Suppressor macrophage treated with lipopolysaccharide for 1 hour (primary cell): ENCODE data around the gene DUT.

ENCODE experiments used
- DNase-seq, 3 donors: peaks; one replicate each; pipeline ENCODE4 v3.0.0-alpha.2; 2020 to 2022

DUT gene

GRCh38 chr15:48330105-48330785, 984 bp upstream of the DUT start:
- DNase-seq: no peak

DNA sequence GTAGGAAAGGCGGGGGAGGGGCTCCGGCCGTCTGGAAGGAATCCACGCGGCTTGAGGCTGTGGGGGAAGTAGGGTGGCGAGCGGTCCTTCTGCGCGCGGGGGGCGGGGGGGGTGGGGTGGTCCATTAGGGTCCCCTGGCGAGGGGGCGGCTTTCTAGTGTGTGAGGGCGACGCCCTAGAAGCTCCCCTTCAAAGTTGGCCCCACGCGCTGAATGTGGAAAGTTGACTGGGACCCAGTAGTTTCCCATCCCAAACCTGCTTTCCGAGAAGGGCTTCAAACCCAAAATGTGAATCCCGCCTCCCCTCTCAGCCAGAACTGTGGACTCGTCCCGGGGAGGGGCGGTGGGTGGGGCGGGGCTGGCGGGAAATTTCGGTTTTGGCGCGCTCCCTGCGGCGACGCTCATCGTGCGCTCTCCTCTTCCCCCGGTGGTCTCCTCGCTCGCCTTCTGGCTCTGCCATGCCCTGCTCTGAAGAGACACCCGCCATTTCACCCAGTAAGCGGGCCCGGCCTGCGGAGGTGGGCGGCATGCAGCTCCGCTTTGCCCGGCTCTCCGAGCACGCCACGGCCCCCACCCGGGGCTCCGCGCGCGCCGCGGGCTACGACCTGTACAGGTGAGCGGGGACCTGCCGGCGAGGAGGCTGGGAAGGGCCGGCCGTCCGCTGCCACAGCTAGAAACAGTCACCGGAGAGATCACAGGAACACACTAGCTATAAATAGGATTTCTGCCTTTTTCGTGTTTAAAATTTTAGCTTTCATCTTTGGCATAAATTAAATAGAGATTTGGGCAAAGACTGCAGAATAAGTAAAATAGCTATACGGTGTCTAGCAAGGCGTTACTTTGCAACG, 790 bp downstream of the DUT start:
- DNase-seq: peak; percentile 79 to 87 (median 85)

DNA sequence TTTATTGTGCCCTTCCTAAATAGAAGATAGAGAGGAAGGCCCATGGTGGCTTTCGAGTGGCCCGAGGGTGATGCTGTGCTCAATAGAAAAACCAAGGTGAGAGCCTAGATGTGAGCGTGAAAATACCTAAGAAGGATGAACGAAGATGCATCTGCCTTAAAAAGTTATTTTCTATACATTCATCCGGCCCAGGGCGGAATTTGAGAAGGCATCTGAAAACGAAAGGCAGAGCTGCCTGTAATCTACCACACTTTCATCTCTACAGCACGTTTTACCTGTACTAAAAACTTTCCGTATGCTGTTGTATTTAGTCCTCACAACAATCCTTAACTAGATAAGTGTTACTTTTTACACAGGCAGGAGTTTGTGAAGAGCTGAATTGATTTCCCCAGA, 1.4 kb downstream of the DUT start:
- DNase-seq: no peak

GRCh38 chr15:48333540-48333939, 2.3 kb downstream of the DUT start:
- DNase-seq: no peak

GRCh38 chr15:48334260-48334659, 3.0 kb downstream of the DUT start:
- DNase-seq: no peak

DNA sequence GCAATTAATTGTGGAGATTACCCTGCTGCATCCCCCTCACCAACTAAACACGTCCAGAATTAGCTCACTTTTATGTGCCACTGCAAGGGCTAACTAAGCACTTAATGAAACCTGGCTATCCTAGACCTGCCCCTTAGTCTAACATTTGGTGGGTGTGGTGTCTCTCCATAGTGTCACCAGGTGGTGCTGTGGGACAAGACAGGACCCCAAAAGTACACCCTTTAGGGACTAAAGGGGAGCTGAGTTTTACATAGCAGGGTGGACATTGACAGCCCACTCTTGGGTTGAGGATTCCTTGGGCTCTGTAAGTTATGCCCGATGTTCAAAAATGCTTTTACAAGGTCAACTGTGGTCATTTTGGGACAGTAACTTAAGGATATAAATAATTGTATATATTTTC, 5.7 kb downstream of the DUT start:
- DNase-seq: no peak

GRCh38 chr15:48337607-48338006, 6.4 kb downstream of the DUT start:
- no peak for DNase-seq

GRCh38 chr15:48340111-48340510, 8.9 kb downstream of the DUT start:
- no peak for DNase-seq

DNA sequence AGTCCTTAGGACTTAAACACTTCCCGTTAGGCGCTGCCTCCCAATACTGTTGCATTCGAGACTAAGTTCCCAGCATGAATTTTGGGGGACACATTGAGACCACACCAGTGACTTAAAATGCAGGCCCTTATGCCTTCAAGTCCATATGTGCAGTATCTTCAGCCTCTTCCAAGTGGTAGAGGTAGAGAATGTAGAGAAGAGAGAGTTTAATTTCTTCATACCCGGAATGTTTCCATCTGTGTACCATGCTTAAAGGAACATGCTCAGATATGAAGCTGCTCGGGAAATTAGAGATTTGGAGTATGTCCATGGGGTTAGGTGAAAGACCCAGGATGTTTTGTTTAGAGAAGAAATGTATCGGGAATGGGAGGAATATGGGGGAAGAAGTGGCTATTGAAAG, 12.6 kb downstream of the DUT start:
- DNase-seq: no peak

GRCh38 chr15:48345516-48345915, 14.3 kb downstream of the DUT start:
- no peak for DNase-seq

DNA sequence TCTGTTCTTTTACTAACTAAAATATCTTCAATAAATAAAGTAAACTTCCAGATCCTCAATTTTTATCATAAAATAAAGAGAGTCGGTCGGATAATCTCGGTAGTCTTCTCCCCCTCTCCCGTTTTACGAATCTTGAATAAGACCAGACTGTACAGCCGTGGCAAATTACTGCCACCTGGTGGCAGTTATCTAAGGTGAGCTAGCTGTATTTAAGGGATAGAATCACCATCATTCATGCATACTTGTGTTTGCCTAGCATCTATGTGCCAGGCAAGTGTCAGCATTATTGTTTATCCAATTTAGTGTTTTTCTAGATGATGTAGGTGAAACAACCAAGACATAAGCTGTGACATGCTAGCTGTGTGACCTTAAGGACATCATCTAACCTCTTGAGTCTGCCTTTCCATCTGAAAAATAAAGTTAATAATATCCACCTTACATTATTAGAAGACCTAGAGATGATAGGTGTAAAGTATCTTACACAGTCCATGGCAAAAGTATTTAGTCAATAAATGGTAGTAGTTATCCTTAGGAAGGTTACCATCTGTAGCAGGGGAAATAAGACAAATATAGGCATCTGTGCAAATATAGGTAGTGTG, 21.3 kb downstream of the DUT start:
- peak; percentile 71 to 76 (median 72) for DNase-seq

DNA sequence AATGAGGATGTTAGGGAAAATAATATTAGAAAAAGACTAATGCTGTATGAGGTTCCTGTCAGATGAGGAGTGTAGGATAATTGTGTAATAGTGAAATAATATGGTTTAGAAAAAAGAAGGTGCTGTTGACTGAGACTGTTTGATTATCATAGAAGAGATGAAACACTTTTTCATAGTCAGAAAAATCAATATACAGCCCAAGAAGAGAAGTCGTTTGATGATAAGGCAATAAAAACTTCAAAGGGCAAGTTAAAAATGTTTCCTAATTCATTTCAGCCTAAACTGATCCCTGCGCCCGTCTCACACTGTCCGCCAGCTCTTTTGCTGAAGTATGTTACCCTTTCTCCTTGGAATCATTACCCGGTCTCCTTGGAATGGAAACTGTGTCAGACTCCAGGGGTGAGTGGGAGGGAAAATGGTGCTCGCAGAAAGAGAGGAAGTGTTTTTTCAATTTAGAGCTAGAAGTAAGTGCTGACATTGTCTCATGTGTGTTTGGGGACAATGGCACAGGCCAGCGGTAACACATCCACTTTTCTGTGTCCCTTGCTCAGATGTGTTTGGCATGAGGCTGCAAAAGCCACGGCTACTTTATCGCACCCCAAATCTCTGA, 23.6 kb downstream of the DUT start:
- DNase-seq: peak in 1 of 3 donors; percentile 10

GRCh38 chr15:48355377-48355776, 24.1 kb downstream of the DUT start:
- DNase-seq: no peak

- DNase-seq: peak in 2 of 3 donors; percentile 48 to 50
Observed at GRCh38 chr15:48358229-48359152, 27.3 kb downstream of the DUT start.

DNA sequence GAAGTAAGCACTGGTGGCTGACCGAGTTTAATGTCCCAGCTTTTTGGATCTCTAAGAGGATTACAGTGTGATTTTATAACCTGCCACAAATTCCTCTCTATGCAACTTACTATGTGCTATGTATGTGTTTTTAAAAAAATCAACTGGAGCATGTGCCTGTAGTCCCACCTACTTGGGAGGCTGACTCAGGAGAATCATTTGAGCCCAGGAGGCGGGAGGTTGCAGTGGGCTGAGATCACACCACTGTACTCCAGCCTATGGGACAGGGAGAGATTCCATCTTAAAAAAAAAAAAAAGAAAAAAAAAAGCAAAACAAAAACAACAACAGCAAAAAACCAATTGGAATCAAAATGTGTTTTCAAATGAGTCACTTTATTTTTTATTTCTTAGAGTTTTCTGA, 29.6 kb downstream of the DUT start:
- DNase-seq: peak in 1 of 3 donors; percentile 23

DNA sequence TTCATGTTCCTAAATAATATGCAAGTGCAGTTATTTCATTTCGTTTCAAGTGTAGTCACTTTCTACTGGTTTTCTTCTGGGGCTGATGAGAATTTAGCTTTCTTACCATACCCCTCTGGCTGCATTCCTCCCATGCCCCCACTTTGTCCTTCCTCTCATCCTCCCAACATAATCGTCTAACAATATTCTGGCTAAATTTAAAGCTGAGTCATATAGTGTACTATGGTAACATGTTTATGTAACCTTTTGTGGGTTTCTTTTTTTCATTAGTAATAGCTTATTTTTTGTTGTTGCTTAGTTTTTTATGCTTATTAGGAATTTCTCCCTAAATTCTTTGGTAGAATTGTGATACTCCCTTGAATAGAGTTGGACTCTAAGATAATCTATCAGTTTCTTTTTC, 30.5 kb downstream of the DUT start:
- no peak for DNase-seq

GRCh38 chr15:48363474-48363873, 32.2 kb downstream of the DUT start:
- DNase-seq: no peak

GRCh38 chr15:48365575-48365974, 34.3 kb downstream of the DUT start:
- no peak for DNase-seq

DNA sequence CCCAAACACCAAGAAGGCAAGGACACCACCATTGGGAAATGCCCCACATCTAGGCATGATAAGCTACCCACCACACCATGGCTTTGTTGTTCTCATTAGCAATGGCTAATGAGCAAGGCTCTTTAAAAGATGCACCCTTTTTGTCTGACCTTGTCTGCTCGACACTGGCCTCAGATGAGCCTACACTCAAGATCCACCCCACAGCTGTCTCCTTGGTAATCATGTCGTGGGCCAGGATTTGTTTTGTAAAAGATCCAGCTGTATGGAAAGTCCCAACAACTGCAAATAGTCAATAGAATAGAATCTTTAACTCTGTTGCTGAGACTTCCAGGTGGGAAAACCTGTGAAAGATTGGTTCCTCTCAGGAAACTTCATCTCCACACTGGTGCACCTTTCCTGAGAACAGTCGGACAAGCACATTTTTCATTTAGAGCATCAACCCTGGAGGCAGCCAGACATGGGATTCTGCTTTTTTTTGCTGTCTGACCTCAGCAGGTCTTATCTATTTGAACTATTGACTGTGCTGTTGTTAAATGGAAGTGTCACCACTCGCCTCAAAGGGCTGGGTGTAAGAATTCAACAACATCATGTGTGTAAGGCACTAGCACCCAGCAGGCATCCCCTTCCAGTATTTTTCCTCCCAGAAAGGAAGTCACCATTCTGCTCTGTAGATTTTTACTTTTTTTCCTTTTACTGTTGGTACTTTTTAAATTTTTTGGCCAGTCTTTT, 35.5 kb downstream of the DUT start:
- DNase-seq: no peak

DNA sequence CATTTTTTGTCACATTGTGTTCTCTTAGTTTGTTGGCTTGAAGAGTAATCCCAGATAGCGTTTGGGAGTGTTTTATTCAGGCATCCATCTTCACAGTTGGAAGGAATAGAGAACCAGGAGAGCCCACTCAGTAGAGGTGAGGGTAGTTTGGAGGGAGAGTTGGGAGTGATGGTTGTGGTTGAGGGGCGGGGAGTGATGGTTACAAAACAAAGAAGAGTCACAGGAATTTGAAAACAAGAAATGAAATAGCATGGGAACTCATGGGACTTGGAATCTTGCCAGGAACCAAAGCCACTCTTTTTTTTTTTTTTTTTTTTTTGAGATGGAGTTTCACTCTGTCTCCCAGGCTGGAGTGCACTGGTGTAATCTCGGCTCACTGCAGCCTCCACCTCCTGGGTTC, 36.3 kb downstream of the DUT start:
- peak in 2 of 3 donors; percentile 13 to 16 for DNase-seq

- no peak for DNase-seq
Observed at GRCh38 chr15:48370460-48370859, 39.2 kb downstream of the DUT start.

DNA sequence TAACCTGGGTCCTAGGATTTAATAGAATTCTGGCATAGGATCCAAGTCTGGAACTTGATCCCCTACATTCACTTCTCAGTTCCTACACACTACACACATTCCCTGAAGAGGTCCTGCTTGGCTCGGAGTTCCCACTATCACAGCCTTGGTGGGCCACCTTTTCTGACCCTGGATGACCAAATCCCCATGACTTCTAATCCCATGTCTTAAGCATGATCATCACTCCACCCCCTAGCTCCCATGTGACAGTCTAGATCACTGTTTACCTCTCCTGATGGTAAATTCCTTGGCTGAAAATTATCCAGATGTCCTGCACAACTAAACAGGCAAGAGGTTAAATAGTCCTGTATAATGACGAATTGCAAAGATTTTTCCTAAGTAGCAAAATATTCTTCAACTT, 40.3 kb downstream of the DUT start:
- no peak for DNase-seq
